Measurements from ENCODE around the gene SYCP2L.

Gene SYCP2L

DNA sequence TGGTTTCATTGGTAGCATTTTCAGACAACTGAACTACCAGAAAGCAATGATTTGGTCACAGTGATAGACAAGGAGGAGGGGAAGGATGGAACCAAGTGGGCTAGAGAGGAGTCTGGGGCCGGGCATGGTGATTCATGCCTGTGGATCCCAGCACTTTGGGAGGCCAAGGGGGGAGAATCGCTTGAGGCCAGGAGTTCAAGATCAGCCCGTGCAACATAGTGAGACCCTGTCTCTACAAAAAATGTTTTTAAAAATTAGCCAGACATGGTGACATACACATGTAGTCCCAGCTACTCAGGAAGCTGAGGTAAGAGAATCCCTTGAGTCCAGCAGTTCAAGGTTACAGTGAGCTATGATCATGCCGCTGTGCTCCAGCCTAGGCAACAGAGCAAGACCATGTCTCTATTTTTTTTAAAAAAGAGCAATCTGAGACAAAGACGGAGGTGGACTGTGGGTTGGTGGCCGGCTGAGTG lies 70.6 kb downstream of the SYCP2L start:
- no CpG with 5 or more reads among the region's 6 CpGs for WGBS (ENCODE audit: extremely low coverage, insufficient coverage, low lambda C conversion rate)
- H3K27me3 ChIP-seq (ENCODE audit: insufficient read depth, low read length, poor library complexity) = no peaks in the 10 kb centered on the region

DNA sequence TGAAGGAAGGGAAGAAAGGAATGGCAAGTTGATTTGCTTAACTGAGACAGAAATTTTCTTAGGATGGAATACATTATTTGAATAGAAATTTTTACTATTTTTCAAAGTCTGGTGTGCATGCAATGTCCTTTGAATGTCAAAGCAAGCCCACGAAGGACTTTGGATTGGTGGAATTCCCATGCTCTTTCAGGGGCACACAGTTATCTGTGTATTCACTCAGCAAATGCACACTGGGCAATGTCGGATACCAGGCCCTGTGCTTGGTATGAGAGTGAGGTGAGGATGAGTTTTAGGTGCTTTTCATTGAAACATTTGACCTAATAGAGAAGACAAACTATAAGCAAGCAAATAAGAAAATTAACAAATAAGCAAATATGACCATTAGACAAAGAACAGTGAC lies 73.3 kb downstream of the SYCP2L start:
- H3K4ac ChIP-seq (ENCODE audit: low read depth, low read length) = no peak overlapping the region
- no peak overlapping the region for H3K18ac ChIP-seq (ENCODE audit: low read length)
- H4K8ac ChIP-seq (ENCODE audit: low read depth, low read length) = no peak overlapping the region
- no peak overlapping the region for H3K27ac ChIP-seq (ENCODE audit: low read depth, low read length)
- H3K4me2 ChIP-seq (ENCODE audit: low read length) = no peak overlapping the region
- H3K79me1 ChIP-seq (ENCODE audit: low read length) = no peaks in the 10 kb centered on the region
- no peak overlapping the region for H3K4me3 ChIP-seq (ENCODE audit: low read length)
- no peak overlapping the region for H3K23ac ChIP-seq (ENCODE audit: low read length)
- no peak overlapping the region for H2BK15ac ChIP-seq (replicated peaks; ENCODE audit: low read depth)
- no peaks in the 10 kb centered on the region for H3K4me1 ChIP-seq (ENCODE audit: control insufficient read depth, low read depth, low read length)
- H3K36me3 ChIP-seq (ENCODE audit: control insufficient read depth, insufficient read depth, low read length) = no peaks in the 10 kb centered on the region
- H3K79me2 ChIP-seq (ENCODE audit: control insufficient read depth, insufficient read depth, low read length) = no peaks in the 10 kb centered on the region
- no peak overlapping the region for H2BK5ac ChIP-seq (ENCODE audit: low read length)
- no peak overlapping the region for H2AK5ac ChIP-seq (ENCODE audit: low read length)
- H3K56ac ChIP-seq (ENCODE audit: low read length) = no peak overlapping the region
- H3K9ac ChIP-seq (ENCODE audit: low read length) = no peak overlapping the region
- H2BK120ac ChIP-seq (ENCODE audit: low read depth, low read length) = no peak overlapping the region
- no peak for DNase-seq
- no peaks in the 10 kb centered on the region for H3K27me3 ChIP-seq (ENCODE audit: insufficient read depth, low read length, poor library complexity)
- WGBS (ENCODE audit: extremely low coverage, insufficient coverage, low lambda C conversion rate) = no CpG with 5 or more reads among the region's 2 CpGs
- H4K5ac ChIP-seq (ENCODE audit: low read length) = no peak overlapping the region

More for the DNA sequence above, 70.6 kb downstream of the SYCP2L start:
- no peak overlapping the region for H2BK120ac ChIP-seq (ENCODE audit: low read depth, low read length)
- no peak overlapping the region for H3K27ac ChIP-seq (ENCODE audit: low read depth, low read length)
- no peak for DNase-seq
- H2BK5ac ChIP-seq (ENCODE audit: low read length) = no peak overlapping the region
- H3K4me3 ChIP-seq (ENCODE audit: low read length) = no peak overlapping the region
- no peak overlapping the region for H3K4ac ChIP-seq (ENCODE audit: low read depth, low read length)
- no peak overlapping the region for H4K8ac ChIP-seq (ENCODE audit: low read depth, low read length)
- H3K79me2 ChIP-seq (ENCODE audit: control insufficient read depth, insufficient read depth, low read length) = no peaks in the 10 kb centered on the region
- no peak overlapping the region for H2BK15ac ChIP-seq (replicated peaks; ENCODE audit: low read depth)
- no peak overlapping the region for H3K56ac ChIP-seq (ENCODE audit: low read length)
- no peak overlapping the region for H2AK5ac ChIP-seq (ENCODE audit: low read length)
- no peaks in the 10 kb centered on the region for H3K79me1 ChIP-seq (ENCODE audit: low read length)
- no peak overlapping the region for H3K4me2 ChIP-seq (ENCODE audit: low read length)
- no peaks in the 10 kb centered on the region for H3K4me1 ChIP-seq (ENCODE audit: control insufficient read depth, low read depth, low read length)
- no peak overlapping the region for H3K9ac ChIP-seq (ENCODE audit: low read length)
- no peak overlapping the region for H3K23ac ChIP-seq (ENCODE audit: low read length)
- no peaks in the 10 kb centered on the region for H3K36me3 ChIP-seq (ENCODE audit: control insufficient read depth, insufficient read depth, low read length)
- no peak overlapping the region for H3K18ac ChIP-seq (ENCODE audit: low read length)
- no peak overlapping the region for H4K5ac ChIP-seq (ENCODE audit: low read length)

- H4K5ac ChIP-seq (ENCODE audit: low read length) = no peak overlapping the region
- H2BK15ac ChIP-seq (replicated peaks; ENCODE audit: low read depth) = no peak overlapping the region
- no peaks in the 10 kb centered on the region for H3K36me3 ChIP-seq (ENCODE audit: control insufficient read depth, insufficient read depth, low read length)
- no peak overlapping the region for H3K9ac ChIP-seq (ENCODE audit: low read length)
- H3K18ac ChIP-seq (ENCODE audit: low read length) = no peak overlapping the region
- H3K4me1 ChIP-seq (ENCODE audit: control insufficient read depth, low read depth, low read length) = no peaks in the 10 kb centered on the region
- no peaks in the 10 kb centered on the region for H3K79me2 ChIP-seq (ENCODE audit: control insufficient read depth, insufficient read depth, low read length)
- H3K23ac ChIP-seq (ENCODE audit: low read length) = no peak overlapping the region
- no peaks in the 10 kb centered on the region for H3K79me1 ChIP-seq (ENCODE audit: low read length)
- H3K56ac ChIP-seq (ENCODE audit: low read length) = no peak overlapping the region
- H3K4me2 ChIP-seq (ENCODE audit: low read length) = no peak overlapping the region
- H2BK5ac ChIP-seq (ENCODE audit: low read length) = no peak overlapping the region
- no peak overlapping the region for H2BK120ac ChIP-seq (ENCODE audit: low read depth, low read length)
- WGBS (ENCODE audit: extremely low coverage, insufficient coverage, low lambda C conversion rate) = no CpG with 5 or more reads among the region's 3 CpGs
- no peaks in the 10 kb centered on the region for H3K27me3 ChIP-seq (ENCODE audit: insufficient read depth, low read length, poor library complexity)
- no peak overlapping the region for H4K8ac ChIP-seq (ENCODE audit: low read depth, low read length)
- no peak overlapping the region for H3K27ac ChIP-seq (ENCODE audit: low read depth, low read length)
- no peak overlapping the region for H3K4me3 ChIP-seq (ENCODE audit: low read length)
- H2AK5ac ChIP-seq (ENCODE audit: low read length) = no peak overlapping the region
- H3K4ac ChIP-seq (ENCODE audit: low read depth, low read length) = no peak overlapping the region
- DNase-seq = peak; percentile 15
Measured at GRCh38 chr6:10961837-10962236, 75.0 kb downstream of the SYCP2L start.

- H3K4me3 ChIP-seq (ENCODE audit: low read length) = no peak overlapping the region
- no peaks in the 10 kb centered on the region for H3K27me3 ChIP-seq (ENCODE audit: insufficient read depth, low read length, poor library complexity)
- no peak overlapping the region for H3K18ac ChIP-seq (ENCODE audit: low read length)
- no peak for DNase-seq
- H3K23ac ChIP-seq (ENCODE audit: low read length) = no peak overlapping the region
- H2BK120ac ChIP-seq (ENCODE audit: low read depth, low read length) = no peak overlapping the region
- H2BK5ac ChIP-seq (ENCODE audit: low read length) = no peak overlapping the region
- no peaks in the 10 kb centered on the region for H3K4me1 ChIP-seq (ENCODE audit: control insufficient read depth, low read depth, low read length)
- no peaks in the 10 kb centered on the region for H3K36me3 ChIP-seq (ENCODE audit: control insufficient read depth, insufficient read depth, low read length)
- no peaks in the 10 kb centered on the region for H3K79me1 ChIP-seq (ENCODE audit: low read length)
- H3K4me2 ChIP-seq (ENCODE audit: low read length) = no peak overlapping the region
- H4K5ac ChIP-seq (ENCODE audit: low read length) = no peak overlapping the region
- no peaks in the 10 kb centered on the region for H3K79me2 ChIP-seq (ENCODE audit: control insufficient read depth, insufficient read depth, low read length)
- no peak overlapping the region for H3K27ac ChIP-seq (ENCODE audit: low read depth, low read length)
- H3K9ac ChIP-seq (ENCODE audit: low read length) = no peak overlapping the region
- no peak overlapping the region for H2BK15ac ChIP-seq (replicated peaks; ENCODE audit: low read depth)
- H3K56ac ChIP-seq (ENCODE audit: low read length) = no peak overlapping the region
- H3K4ac ChIP-seq (ENCODE audit: low read depth, low read length) = no peak overlapping the region
- H2AK5ac ChIP-seq (ENCODE audit: low read length) = no peak overlapping the region
- WGBS (ENCODE audit: extremely low coverage, insufficient coverage, low lambda C conversion rate) = no CpG with 5 or more reads among the region's 1 CpG
- H4K8ac ChIP-seq (ENCODE audit: low read depth, low read length) = no peak overlapping the region
Measured at GRCh38 chr6:10962673-10963072, 75.8 kb downstream of the SYCP2L start.

DNA sequence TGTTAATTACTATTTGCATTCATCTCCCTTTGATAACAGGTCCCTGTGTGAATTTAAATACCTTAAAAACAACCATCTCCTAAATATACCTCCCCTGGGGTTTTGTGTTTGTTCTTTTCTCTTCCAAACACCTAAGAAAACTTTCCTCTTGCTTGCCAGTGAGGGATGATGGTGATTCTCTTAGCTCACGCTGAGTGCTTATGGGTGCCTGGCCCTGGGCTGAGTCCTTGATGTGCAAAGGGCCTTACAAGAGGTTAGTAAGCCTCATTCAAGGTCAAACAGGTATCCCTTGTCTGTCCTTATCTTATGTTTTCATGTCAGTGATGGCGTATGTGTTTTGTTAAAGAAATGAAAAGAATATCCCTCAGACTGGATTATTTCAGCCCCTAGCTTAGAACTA lies 76.3 kb downstream of the SYCP2L start:
- no peak overlapping the region for H3K4ac ChIP-seq (ENCODE audit: low read depth, low read length)
- no peak overlapping the region for H4K5ac ChIP-seq (ENCODE audit: low read length)
- H3K4me3 ChIP-seq (ENCODE audit: low read length) = no peak overlapping the region
- WGBS (ENCODE audit: extremely low coverage, insufficient coverage, low lambda C conversion rate) = no CpG with 5 or more reads among the region's 2 CpGs
- no peak overlapping the region for H2AK5ac ChIP-seq (ENCODE audit: low read length)
- no peak overlapping the region for H2BK5ac ChIP-seq (ENCODE audit: low read length)
- no peak overlapping the region for H3K56ac ChIP-seq (ENCODE audit: low read length)
- no peak overlapping the region for H3K23ac ChIP-seq (ENCODE audit: low read length)
- no peak overlapping the region for H3K4me2 ChIP-seq (ENCODE audit: low read length)
- H3K27ac ChIP-seq (ENCODE audit: low read depth, low read length) = no peak overlapping the region
- no peaks in the 10 kb centered on the region for H3K27me3 ChIP-seq (ENCODE audit: insufficient read depth, low read length, poor library complexity)
- no peaks in the 10 kb centered on the region for H3K4me1 ChIP-seq (ENCODE audit: control insufficient read depth, low read depth, low read length)
- no peak overlapping the region for H3K18ac ChIP-seq (ENCODE audit: low read length)
- no peaks in the 10 kb centered on the region for H3K36me3 ChIP-seq (ENCODE audit: control insufficient read depth, insufficient read depth, low read length)
- H3K79me2 ChIP-seq (ENCODE audit: control insufficient read depth, insufficient read depth, low read length) = no peaks in the 10 kb centered on the region
- no peaks in the 10 kb centered on the region for H3K79me1 ChIP-seq (ENCODE audit: low read length)
- H3K9ac ChIP-seq (ENCODE audit: low read length) = no peak overlapping the region
- H2BK120ac ChIP-seq (ENCODE audit: low read depth, low read length) = no peak overlapping the region
- no peak overlapping the region for H2BK15ac ChIP-seq (replicated peaks; ENCODE audit: low read depth)
- DNase-seq = no peak
- H4K8ac ChIP-seq (ENCODE audit: low read depth, low read length) = no peak overlapping the region

- H2AK5ac ChIP-seq (ENCODE audit: low read length) = no peak overlapping the region
- WGBS (ENCODE audit: extremely low coverage, insufficient coverage, low lambda C conversion rate) = 100% methylated on average over 1 of the region's 1 CpG
- no peaks in the 10 kb centered on the region for H3K4me1 ChIP-seq (ENCODE audit: control insufficient read depth, low read depth, low read length)
- H2BK120ac ChIP-seq (ENCODE audit: low read depth, low read length) = no peak overlapping the region
- H4K8ac ChIP-seq (ENCODE audit: low read depth, low read length) = no peak overlapping the region
- no peak overlapping the region for H2BK15ac ChIP-seq (replicated peaks; ENCODE audit: low read depth)
- H3K27me3 ChIP-seq (ENCODE audit: insufficient read depth, low read length, poor library complexity) = no peaks in the 10 kb centered on the region
- H3K18ac ChIP-seq (ENCODE audit: low read length) = no peak overlapping the region
- no peaks in the 10 kb centered on the region for H3K36me3 ChIP-seq (ENCODE audit: control insufficient read depth, insufficient read depth, low read length)
- no peak overlapping the region for H3K9ac ChIP-seq (ENCODE audit: low read length)
- H3K4me3 ChIP-seq (ENCODE audit: low read length) = no peak overlapping the region
- H3K79me2 ChIP-seq (ENCODE audit: control insufficient read depth, insufficient read depth, low read length) = no peaks in the 10 kb centered on the region
- no peak overlapping the region for H2BK5ac ChIP-seq (ENCODE audit: low read length)
- H3K4me2 ChIP-seq (ENCODE audit: low read length) = no peak overlapping the region
- no peak overlapping the region for H3K23ac ChIP-seq (ENCODE audit: low read length)
- no peaks in the 10 kb centered on the region for H3K79me1 ChIP-seq (ENCODE audit: low read length)
- no peak overlapping the region for H3K56ac ChIP-seq (ENCODE audit: low read length)
- no peak overlapping the region for H4K5ac ChIP-seq (ENCODE audit: low read length)
- DNase-seq = no peak
- H3K4ac ChIP-seq (ENCODE audit: low read depth, low read length) = no peak overlapping the region
- H3K27ac ChIP-seq (ENCODE audit: low read depth, low read length) = no peak overlapping the region
Measured at GRCh38 chr6:10964684-10965083, 77.8 kb downstream of the SYCP2L start.

Measured in mesendoderm (in vitro differentiated cells).